ENCODE data around the gene FAM174B.

FAM174B gene

DNA sequence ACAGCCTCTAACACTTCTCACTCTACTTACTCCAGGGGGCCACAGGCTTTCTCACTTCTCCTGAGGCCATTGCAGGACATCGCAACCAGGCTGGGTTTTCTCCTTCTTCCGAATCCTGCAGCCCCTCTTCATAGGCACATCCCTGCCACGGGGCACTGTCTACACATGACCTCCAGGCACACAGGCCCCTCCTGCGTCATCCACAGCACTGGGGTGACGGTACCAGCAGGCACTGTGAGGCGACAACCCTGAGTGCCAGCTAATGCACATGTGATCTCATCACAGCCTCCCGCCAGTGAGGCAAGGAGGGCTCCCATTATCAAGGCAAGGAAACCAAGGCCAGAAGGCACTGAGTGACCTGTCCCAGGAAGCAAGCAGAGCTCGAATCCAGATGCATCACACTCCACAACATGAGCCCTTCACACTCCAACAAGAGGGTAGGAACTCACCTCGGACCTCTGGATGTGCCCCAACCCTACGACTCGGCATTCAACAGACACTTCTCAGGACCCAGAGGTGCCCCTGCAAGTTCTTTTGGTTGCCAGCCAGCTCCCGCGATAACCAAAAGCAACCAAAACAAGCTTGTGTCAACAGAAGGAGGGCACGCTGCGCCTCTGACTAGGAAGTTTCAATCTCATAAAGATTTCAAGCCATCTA, 16.7 kb downstream of the FAM174B start:
- DNase-seq (ENCODE audit: low spot score) = peak; percentile 56

DNA sequence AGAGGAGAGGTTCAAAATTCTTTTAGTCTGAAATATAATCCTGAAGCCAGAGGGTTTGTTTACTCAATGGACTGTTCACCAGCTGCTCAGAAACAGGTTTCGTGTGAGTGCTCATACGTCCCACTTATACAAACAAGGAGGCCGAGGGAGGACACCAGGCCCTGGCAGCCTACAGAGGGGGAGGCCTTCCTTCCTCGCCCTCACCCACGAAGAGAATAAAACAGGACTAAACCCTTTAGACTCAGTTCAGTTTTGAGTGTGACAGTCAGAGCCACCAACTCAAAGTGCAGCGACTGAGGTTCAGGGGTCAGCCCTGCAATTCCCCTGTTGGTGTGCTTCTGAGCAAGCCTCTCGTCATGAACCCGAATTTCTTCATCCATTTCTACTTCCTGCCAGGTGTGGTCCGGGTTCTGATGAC, 17.3 kb downstream of the FAM174B start:
- no peak for DNase-seq (ENCODE audit: low spot score)

DNA sequence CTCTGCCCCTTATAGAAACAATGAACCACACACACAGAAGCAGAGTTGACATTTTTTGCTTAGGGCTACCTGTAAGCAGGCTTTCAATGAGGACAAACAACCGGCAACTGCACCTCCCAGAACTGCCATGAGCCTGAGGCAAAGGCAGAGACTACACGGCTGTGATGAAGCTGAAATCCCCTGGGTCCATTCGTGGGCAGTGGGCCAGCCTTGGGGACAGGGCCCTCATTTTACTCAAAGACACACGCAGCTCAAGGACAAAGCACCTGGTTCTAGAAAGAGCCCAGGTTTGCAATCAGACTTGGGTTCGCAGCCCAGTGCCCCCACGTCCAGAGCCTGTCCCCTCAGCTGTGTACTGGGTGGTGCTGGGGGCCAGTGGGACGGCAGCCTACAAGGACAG, 17.9 kb downstream of the FAM174B start:
- DNase-seq (ENCODE audit: low spot score) = no peak

DNA sequence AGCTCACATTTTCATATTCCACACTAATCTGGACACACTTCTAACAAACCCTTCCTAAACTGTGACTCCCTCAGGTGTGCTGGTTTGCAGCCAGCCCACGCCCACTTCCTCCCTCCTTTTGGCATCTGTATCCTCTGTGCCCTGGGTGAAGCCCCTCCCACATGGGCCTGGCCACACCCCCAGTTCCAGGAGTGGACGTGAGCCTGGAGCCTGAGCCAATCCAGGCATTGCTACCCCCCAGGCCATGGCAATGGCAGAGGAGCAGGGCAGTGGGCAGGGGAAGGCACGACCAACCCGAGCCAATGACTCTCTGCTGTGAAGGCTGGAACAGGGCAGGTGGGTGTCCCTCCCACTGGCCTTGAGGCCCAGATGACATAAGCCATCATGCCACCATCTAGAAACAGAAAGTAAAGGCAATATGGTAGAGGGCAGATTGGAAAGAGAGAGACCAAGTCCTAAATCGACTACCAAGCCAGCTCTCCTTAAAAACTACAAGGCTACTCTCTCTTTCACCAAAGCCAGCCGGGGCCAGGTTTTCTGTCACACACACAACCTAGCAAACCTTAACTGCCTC, 18.6 kb downstream of the FAM174B start:
- DNase-seq (ENCODE audit: low spot score) = no peak

DNA sequence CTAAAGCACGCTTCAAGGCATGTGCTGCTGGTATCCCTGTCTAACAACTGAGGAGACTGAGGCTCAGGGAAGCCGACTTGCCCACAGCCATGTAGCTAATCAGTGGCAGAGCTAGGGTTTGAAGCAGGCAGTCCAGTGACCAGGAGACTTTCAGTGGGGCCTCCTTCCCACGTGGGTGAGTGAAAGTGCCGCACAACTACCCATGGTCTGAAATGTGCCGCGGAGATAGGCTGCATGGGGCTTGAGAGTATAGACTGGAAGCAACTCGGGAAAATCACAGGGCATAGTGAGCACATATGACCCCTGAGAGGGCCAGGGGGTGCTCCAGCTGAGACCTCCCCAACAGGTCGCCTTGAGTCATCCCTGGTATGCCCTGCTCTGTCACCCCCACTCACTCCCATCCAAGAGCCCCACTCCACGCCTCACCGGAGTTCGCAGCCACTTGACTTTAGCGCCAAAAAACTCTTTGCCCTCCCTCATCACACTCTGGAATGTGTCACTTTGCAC, 19.1 kb downstream of the FAM174B start:
- no peak for DNase-seq (ENCODE audit: low spot score)

DNA sequence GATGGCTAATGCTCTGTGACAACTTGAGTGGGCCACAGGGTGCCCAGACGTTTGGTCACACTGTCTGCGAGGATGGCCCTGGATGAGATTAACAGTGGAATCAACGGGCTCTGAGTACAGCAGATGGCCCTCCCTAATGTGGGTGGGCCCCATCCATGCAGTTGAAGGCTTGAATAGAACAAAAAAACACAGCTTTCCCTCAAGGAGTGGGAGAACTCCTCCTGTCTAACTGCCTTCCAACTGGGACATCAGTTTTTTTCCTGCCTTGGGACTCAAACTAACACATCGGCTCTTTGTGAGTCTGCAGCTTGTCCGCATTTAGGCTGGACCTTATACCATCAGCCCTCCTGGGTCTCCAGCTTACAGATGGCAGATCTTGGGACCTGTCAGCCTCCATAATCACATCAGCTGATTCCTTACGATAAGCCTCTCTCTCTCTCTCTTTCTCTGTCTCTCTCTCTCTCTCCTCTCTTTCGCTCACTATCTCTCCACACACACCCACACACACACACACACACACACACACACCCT, 20.8 kb downstream of the FAM174B start:
- no peak for DNase-seq (ENCODE audit: low spot score)

DNA sequence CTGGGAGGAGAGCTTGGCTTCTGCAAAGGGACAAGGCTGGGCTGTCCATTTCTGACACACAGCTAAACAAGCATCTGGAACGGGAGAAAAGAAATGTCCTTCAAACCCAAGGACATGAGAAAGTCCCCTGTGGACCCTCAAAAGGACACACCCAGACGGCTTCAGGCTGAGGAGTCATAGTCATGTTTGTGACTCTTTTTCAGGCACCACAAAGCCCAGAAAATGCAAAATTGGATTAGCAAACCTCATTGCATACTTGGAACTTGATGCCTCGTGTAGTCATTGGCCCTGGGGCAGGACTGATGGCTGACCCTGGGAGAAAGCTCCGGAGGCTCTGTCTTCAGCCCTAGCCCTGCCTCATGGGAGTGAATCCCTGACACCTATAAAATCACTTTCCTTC, 21.5 kb downstream of the FAM174B start:
- no peak for DNase-seq (ENCODE audit: low spot score)

DNA sequence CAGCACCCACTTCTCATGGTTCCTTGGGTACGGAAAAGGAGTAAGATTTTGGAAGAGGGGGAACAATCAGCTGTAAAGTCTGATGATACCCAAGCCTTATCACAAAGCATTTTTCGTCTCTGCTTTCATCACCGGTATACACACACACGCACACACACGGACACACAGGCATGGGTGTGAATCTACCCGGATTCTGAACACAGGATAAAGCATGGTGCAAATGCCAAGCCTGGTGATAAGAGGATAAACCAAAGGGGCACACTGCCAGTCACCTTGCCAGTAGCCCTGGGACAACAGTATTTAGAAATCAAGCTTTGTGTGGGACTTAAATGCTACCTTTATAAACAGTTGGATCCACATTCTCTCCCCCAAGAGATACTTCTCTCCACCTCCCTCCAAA, 22.2 kb downstream of the FAM174B start:
- no peak for DNase-seq (ENCODE audit: low spot score)

DNA sequence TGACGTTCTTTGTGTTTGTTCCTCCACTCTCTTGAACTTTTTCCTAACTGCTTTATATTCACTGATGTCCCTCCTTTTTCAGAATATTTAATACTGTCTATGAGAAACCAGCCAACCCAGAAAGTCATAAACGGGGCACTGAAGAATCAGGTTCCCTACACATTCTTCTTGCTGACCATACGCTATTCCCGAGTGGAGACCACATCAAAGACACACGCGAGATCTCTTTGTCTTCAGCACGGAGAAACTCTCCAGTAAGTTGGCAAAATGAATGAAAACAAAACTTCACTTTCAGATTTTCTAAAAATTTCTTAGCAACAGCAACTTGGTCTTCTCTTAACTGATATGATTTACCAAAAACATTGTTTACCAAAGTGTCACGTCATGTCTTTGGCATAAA, 22.6 kb downstream of the FAM174B start:
- no peak for DNase-seq (ENCODE audit: low spot score)

DNA sequence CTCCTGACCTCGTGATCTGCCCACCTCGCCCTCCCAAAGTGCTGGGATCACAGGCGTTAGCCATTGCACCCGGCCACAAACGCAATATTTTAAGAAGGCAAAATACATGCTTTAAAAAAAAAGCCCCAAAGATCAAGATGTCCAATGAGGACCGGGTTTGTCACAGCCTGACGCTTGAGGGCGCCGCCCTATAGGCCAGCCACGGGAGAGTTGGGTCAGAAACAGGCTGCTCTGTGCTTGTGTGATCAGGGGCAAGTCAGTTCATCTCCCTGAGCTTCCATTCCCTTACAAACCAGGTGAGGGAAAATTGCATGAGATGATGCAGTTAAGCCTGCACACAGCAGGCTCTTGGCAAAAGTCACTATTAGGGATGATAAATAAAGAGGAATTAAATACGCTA, 23.9 kb downstream of the FAM174B start:
- no peak for DNase-seq (ENCODE audit: low spot score)

DNA sequence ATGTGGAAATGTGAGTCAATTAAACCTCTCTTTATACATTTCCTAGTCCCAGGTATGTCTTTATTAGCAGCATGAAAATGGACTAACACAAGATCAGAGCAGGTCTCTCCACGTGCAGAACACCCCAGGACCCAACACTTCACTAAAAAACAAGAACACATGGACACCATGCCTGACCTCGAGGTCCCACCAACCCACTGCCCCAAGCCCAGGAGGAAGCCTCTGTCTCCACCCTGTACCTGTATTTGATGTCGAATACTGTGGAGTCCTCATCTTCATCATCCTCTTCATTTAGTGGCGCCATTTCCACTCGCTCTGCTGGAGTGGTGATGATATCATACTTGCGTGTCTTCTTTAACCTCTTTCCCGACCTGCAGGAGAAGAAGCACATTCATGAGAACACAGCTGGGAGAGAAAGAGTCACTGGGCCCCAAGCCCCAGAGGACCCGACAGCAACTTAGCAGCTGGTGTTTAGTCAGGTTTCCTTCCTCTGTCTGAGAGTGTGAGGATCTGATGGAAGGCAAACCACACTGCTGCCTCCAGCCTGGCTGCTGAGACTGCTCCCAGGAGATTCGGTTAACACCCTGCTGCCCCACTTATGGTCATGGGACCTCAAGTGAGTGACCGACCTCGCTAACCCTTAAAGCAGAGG, 25.5 kb downstream of the FAM174B start:
- DNase-seq (ENCODE audit: low spot score) = no peak

DNA sequence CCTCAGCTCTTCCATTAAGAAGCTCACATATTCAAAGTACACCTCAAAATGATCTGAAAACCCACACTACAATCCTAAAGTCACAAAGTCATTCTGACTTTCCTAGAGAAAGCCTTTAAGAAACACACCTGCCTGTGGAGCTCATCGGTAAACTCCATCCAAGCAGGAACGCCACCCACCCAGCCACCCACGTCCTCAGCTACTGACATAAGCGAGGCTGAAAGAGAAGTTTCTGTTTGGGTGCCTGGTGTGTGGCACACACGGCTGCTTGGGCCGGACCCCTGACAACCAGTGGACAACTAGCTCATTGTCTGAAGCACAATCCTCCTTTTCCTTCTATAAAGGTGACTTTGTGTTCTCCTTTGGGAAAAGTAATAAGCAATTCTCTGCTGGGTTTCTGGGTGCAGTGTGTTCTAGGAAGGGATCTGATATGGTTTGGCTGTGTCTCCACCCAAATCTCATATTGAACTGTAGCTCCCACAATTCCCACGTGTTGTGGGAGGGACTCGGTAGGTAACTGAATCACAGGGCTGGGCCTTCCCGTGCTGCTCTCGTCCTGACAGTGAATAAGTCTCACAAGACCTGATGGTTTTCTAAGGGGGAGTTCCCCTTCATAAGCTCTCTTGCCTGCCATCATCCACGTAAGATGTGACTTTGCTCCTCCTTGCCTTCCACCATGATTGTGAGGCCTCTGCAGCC, 26.1 kb downstream of the FAM174B start:
- DNase-seq (ENCODE audit: low spot score) = no peak

DNA sequence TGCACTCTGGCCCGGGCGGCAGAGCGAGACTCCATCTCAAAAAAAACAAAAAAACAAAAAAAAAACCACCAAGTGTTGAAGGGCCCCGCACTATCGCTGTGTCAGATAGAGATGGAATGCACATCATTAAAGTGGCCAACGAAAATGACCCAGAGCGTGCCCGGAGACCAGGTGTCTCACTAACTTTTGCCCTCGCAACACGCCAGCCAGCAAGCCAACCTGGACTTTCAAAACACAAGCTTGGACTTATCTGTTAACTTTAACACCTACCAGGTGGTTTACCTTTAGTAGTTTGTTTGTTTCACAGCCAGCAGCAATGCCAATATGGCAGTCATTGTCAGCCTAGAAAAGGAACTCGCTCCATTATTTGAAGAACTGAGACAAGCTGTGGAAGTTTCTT, 28.6 kb downstream of the FAM174B start:
- no peak for DNase-seq (ENCODE audit: low spot score)

DNA sequence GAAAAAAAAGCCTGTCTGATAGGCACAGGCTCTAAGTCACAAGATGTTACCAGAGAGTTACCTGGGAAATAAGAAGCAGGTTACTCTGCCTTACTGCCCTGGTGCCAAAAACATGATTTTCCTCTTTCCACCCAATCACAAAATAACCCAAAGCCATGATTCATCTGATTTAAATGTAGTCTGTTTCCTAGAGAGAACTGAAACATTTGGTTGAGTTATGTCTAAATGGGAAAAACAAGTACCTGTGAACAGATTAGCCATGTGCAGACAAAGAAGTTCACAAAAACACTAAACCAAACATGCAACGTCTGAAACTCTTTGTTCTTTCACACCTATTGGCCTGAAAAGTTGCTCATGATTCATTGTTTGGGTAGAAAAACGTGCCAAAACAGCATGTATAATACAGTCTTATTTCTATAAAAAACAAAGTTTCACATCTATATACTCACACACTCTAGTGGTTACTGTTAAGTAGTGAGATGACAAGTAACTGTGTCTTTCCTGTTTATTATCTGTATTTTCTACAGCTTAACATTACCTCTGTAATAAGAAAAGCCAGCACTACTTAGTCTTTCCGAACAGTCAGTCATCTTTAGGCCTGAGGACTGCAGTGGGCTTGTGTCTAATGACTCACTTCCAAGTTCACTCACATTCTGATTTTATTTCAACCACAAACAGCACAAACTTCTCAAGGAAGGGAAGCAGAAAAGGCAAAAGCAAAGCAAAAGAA, 30.2 kb downstream of the FAM174B start:
- no peak for DNase-seq (ENCODE audit: low spot score)

DNA sequence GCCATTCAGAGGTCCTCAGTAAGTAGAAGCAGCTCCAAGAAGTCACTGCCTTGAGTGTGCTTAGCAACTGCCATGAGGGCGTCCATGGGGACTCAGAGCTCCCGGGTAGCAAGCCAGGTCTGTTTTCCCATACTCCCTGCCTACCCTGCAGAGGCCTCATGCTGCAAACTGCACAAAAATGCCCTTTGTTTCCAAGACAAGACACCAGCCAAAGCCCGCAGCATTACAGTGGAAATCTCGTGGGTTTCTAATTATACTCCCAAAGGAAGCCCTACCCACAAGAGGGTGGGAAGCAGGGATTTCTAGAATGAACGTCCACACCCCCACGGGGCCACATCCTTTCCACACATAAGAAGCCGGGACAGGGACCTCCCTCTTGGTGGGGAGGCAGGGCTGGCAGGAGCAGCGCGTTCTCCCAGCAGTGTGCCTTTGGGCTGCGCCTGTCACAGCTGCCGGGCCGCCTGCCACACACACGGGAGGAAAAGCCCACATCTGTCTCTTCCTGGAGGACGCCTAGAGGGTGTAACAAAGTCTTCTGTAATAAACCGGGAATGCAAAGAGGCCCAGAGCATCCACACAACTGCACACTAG, 31.1 kb downstream of the FAM174B start:
- DNase-seq (ENCODE audit: low spot score) = peak; percentile 95

DNA sequence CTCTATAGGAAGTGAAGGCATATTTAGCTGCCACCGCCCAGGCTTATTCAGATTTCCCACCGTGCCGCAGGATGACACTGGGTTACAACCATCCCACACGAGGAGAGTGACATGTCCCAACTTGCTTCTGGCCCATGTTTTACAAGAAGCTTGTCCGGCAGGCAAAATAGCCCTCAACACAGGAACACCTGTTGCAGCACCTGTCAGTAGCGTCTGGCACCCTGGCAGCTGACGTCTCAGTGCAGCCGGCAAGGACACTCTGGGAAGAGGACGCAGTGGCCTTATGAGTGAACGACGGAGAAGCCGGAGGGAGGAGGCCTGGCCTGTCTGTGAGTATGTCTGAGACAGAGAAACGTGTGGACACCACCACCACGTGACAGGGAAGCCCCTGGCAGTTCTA, 32.1 kb downstream of the FAM174B start:
- DNase-seq (ENCODE audit: low spot score) = no peak

DNA sequence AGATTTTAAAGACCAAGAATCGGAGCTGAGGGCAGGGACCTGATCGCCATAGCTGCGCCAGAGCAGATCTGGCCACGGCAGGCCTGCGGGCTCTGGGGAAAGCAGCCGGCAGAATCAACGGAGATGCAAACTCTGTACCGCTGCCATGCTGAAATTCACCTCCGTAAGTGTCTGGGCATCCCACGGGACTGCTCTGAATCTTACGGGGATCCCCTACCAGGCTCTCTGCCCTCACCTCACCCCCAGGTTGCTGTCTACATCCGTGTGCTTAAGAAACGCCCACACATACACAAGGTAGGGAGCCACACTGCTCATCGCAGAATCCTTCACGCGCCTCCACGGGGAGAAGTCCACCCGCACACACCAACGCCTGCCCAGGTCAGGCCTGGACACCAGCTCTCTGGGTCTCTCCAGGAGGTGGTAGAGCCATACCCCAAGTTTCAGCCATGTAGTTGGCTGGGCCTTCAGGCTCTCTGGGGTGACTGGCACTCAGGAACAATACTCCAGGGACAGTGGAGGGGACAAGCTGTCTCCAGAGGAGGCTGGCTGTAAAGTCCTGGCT, 33.5 kb downstream of the FAM174B start:
- no peak for DNase-seq (ENCODE audit: low spot score)

DNA sequence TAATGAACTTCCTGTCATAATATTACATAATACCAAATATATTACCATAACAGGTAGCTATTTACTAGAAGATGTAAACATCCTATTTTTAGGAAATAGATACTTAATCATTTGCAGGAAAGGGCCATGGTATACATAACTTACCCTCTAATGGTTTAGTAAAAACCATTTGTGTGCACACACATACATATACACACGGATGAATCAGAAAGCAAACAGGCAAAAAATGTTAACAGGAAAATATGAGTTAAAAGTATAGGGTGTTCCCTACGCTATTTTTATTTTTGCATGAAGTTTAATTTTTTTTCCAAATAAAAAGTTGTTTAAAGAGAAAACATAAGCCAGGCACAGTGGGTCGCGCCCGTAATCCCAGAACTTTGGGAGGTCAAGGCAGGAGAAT, 34.6 kb downstream of the FAM174B start:
- no peak for DNase-seq (ENCODE audit: low spot score)

DNA sequence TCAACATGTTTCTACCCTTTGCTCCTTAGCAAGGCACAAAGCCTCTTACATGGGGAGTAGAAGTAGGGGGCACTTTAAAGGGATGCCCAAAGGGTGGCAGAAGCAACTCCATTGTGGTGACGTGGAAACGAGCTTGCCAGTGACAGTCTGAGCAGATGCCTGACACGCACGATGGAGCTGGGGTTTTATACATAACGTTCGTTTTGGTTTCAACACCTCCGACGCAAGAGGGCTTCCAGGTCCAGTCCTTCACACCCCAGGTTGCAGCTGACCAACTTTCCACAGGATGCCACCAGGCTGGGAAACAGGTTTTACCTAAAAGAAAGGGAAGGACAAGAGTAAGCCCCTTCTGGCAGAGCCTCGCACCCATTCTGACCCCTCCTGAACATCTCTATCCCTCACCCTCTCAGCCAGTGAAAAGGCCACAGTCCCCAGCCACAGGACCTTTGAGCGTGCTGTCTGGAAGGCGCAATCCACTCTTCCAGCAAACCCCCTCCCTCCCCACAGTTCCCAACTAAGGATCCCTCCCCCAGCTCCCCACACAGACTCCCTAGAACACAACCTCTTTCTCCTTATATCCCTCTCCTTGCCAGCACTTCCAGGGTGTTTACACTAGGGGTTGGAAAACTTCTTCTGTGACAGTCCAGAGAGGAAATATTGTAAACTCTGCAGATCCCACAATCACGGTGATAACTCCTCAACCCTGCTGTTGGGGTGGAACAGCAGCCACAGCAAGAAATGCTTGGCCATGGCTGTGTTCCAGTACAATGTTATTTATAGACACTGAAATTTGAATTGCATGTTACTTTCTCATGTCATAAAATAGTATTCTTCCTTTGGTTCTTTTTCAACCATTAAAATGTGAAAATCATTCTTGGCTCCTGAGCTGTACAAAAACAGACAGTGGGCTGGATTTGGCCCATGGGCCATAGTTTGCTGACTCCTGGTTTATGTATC, 36.2 kb downstream of the FAM174B start:
- DNase-seq (ENCODE audit: low spot score) = no peak
